ENCODE data around the gene FBXL14. TPM values are rescaled to one million over a fixed set of nuclear protein-coding genes. Genes with fewer than 3 reads are reported as not detected.

Gene FBXL14
- total and polyA plus RNA-seq, 9 of the 15 experiments (the other 6 are each of a cell fraction or from before 2014, with no cell fraction given): 0.13 to 9.8 (median 3.3) TPM

DNA sequence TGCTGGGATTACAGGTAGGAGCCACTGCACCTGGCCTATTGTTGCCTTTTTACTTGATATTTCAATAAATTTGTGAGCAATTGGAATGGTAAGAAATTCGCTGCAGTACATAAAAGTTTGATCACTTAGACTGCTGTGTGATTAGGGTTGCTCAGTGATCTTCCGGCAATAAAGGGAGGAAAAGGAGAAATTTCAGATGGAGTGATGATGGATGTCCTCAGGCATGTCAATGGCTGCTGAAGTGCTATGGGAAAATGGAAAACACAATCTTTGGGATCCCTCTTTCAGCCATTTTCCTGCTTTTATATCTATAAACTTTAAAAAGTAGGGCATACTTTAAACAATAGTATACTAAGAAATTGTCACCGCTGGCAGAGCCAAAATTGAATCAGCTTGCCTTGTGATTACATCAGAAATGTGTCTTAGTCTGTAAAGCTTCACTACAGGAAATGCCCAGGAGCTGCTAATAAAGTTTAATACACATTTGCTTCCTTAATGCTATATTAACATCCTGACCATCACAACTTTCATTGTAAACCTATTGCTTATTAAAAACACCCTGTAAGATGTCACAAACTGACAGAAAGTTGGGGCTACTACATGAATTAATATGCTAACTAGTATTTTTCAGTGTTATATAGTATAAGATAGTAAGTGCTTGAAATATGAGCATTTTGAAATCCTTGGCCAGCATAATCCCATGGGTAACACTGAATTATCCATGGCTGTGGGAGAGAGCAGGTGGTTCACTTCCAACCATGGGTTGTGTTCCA is 13.7 kb upstream of the FBXL14 start (continued):
- TF ChIP-seq CBX2 (IDR thresholded peaks at IDR 0.05; ENCODE audit: insufficient read depth, low read length, poor library complexity, severe bottlenecking): no peak
- TF ChIP-seq EP300 (IDR thresholded peaks at IDR 0.05; ENCODE audit: low read length): peak; percentile 51; the same call in 1 of the 2 replicates
- no peak for TF ChIP-seq HNRNPK (IDR thresholded peaks at IDR 0.05; ENCODE audit: low read depth, low read length, poor library complexity, severe bottlenecking)
- TF ChIP-seq SPI1 (IDR thresholded peaks at IDR 0.05; ENCODE audit: borderline replicate concordance, low read depth, low read length): no peak
- peak; percentile 37 for TF ChIP-seq CXXC5 (CRISPR knock-in tag; IDR thresholded peaks at IDR 0.05)
- TF ChIP-seq, protein P1, sequence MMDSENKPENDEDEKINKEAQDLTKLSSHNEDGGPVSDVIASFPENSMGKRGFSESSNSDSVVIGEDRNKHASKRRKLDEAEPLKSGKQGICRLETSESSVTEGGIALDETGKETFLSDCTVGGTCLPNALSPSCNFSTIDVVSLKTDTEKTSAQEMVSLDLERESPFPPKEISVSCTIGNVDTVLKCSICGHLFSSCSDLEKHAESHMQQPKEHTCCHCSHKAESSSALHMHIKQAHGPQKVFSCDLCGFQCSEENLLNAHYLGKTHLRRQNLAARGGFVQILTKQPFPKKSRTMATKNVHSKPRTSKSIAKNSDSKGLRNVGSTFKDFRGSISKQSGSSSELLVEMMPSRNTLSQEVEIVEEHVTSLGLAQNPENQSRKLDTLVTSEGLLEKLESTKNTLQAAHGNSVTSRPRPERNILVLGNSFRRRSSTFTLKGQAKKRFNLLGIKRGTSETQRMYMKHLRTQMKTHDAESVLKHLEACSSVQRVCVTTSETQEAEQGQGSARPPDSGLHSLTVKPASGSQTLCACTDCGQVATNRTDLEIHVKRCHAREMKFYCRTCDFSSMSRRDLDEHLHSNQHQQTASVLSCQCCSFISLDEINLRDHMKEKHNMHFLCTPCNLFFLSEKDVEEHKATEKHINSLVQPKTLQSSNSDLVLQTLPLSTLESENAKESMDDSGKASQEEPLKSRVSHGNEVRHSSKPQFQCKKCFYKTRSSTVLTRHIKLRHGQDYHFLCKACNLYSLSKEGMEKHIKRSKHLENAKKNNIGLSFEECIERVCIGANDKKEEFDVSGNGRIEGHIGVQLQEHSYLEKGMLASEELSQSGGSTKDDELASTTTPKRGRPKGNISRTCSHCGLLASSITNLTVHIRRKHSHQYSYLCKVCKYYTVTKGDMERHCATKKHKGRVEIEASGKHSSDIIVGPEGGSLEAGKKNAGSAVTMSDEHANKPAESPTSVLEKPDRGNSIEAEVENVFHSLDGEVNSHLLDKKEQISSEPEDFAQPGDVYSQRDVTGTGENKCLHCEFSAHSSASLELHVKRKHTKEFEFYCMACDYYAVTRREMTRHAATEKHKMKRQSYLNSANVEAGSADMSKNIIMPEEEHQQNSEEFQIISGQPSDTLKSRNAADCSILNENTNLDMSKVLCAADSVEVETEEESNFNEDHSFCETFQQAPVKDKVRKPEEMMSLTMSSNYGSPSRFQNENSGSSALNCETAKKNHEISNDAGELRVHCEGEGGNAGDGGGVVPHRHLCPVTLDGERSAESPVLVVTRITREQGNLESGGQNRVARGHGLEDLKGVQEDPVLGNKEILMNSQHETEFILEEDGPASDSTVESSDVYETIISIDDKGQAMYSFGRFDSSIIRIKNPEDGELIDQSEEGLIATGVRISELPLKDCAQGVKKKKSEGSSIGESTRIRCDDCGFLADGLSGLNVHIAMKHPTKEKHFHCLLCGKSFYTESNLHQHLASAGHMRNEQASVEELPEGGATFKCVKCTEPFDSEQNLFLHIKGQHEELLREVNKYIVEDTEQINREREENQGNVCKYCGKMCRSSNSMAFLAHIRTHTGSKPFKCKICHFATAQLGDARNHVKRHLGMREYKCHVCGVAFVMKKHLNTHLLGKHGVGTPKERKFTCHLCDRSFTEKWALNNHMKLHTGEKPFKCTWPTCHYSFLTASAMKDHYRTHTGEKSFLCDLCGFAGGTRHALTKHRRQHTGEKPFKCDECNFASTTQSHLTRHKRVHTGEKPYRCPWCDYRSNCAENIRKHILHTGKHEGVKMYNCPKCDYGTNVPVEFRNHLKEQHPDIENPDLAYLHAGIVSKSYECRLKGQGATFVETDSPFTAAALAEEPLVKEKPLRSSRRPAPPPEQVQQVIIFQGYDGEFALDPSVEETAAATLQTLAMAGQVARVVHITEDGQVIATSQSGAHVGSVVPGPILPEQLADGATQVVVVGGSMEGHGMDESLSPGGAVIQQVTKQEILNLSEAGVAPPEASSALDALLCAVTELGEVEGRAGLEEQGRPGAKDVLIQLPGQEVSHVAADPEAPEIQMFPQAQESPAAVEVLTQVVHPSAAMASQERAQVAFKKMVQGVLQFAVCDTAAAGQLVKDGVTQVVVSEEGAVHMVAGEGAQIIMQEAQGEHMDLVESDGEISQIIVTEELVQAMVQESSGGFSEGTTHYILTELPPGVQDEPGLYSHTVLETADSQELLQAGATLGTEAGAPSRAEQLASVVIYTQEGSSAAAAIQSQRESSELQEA (IDR thresholded peaks at IDR 0.05; ENCODE audit: low read depth): no peak
- TF ChIP-seq, protein P2, sequence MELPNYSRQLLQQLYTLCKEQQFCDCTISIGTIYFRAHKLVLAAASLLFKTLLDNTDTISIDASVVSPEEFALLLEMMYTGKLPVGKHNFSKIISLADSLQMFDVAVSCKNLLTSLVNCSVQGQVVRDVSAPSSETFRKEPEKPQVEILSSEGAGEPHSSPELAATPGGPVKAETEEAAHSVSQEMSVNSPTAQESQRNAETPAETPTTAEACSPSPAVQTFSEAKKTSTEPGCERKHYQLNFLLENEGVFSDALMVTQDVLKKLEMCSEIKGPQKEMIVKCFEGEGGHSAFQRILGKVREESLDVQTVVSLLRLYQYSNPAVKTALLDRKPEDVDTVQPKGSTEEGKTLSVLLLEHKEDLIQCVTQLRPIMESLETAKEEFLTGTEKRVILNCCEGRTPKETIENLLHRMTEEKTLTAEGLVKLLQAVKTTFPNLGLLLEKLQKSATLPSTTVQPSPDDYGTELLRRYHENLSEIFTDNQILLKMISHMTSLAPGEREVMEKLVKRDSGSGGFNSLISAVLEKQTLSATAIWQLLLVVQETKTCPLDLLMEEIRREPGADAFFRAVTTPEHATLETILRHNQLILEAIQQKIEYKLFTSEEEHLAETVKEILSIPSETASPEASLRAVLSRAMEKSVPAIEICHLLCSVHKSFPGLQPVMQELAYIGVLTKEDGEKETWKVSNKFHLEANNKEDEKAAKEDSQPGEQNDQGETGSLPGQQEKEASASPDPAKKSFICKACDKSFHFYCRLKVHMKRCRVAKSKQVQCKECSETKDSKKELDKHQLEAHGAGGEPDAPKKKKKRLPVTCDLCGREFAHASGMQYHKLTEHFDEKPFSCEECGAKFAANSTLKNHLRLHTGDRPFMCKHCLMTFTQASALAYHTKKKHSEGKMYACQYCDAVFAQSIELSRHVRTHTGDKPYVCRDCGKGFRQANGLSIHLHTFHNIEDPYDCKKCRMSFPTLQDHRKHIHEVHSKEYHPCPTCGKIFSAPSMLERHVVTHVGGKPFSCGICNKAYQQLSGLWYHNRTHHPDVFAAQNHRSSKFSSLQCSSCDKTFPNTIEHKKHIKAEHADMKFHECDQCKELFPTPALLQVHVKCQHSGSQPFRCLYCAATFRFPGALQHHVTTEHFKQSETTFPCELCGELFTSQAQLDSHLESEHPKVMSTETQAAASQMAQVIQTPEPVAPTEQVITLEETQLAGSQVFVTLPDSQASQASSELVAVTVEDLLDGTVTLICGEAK (IDR thresholded peaks at IDR 0.05): peak; percentile 96
- TF ChIP-seq, protein P2 (CRISPR knock-in tag; IDR thresholded peaks at IDR 0.05): peak; percentile 75
- no peak for TF ChIP-seq ELF2 (CRISPR knock-in tag; IDR thresholded peaks at IDR 0.05)
- TF ChIP-seq TCF7L2 (IDR thresholded peaks at IDR 0.05; ENCODE audit: low read depth, low read length): no peak
